NCI-H226 (cell line): ENCODE results near the gene OR5L1.

Experiments used
- DNase-seq: peaks from one replicate; pipeline ENCODE4 v3.0.0-alpha.2; 2015

Gene OR5L1

DNA sequence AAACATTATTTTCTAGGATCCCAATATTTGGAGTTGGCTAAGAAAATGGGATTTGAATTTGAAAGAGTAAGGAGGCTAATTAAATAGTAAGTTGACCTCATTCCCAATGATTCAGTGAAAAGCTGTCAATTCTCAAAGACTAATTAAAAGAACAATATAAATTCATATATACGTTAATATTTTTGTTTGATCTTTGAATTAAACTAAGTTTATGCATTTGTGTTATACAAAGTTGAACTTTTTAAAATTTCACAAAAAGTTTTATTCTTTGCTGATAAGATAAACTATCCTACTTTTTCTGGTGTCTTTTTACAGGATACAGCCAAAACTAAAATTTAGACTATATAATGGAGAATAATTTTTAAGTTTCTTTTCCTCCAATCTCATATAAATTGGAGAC lies at the start of gene OR5L1:
OR5L1 (plus strand) TSS at position 301 of the 400 bp plus-strand sequence. CDS start 100 bp downstream, outside the sequence.
- DNase-seq, result no peak

DNA sequence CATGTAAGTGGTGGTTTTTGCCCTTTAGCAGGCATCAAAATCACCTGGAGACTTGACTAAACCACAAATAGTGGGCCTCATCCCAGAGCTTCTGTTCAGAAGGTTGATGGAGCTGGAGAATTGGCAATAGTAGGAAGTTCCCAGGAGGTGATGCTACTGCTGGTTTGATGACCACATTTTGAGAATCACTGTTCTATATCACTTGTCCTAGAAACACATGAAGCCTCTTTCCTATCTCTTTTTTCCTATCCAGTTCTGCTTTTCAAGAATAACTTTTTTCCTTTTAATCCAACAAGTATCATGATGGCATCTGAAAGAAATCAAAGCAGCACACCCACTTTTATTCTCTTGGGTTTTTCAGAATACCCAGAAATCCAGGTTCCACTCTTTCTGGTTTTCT lies 38.0 kb upstream of the OR5L1 start, which contains the start of gene OR5D13:
OR5D13 (plus strand) TSS at position 301 of the 400 bp plus-strand sequence; CDS start at position 301, 0 bp downstream.
- DNase-seq, result no peak

DNA sequence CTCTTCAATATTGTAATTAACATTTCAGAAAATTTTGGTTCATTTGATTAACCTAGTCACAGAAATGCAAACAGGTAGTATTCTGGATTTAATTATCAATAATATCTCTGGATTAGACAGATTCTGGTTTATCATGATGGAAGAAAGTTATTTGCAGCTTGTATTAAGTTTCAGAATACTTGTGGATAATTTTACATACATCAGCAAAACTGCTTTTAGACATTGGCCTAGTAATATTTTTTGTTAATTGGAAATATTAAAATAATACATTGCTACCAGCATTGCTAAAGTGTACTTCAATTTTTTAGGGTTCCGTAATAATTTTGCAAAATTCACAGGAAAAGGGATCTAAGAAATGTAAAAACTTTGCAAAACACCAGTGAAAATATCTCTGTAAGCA lies 19.6 kb upstream of the OR5L1 start:
- no peak for DNase-seq

DNA sequence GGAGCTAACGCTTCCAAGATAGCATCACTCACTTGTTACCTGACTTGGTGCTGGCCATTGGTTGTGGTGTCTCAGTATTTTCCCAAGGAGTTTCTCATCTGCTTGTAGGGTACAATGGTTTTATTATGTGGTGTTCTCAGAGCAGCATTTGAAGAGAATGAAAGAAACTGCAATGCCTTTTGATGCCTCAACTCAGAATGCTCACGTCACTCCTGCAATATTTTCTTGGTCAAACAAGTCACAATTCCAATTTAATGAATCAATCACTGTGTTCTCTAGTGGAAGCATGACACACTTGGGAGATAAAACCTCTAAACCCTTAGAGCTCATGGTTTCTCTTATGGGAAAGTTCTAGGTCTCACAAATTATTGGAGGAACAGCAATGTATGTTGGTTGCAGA lies 17.8 kb upstream of the OR5L1 start:
- DNase-seq, result no peak

DNA sequence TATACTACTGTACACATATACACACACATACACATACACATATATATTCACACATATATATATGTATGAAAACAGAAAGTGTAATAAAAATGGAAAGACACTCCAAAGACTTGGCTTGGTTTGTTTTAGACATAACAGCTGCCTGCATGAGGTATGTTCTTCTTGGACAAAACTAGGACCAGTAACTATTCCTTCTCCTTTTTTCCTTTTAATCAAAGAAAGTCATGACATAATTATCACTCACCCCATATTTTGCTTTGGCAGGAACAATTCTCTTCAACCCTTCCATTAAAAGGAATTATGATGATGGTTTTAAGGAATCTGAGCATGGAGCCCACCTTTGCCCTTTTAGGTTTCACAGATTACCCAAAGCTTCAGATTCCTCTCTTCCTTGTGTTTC lies 15.9 kb upstream of the OR5L1 start, which contains the start of gene OR5D14:
OR5D14 (plus strand) TSS at position 301 of the 400 bp plus-strand sequence; CDS start at position 301, 0 bp downstream.
- no peak for DNase-seq

DNA sequence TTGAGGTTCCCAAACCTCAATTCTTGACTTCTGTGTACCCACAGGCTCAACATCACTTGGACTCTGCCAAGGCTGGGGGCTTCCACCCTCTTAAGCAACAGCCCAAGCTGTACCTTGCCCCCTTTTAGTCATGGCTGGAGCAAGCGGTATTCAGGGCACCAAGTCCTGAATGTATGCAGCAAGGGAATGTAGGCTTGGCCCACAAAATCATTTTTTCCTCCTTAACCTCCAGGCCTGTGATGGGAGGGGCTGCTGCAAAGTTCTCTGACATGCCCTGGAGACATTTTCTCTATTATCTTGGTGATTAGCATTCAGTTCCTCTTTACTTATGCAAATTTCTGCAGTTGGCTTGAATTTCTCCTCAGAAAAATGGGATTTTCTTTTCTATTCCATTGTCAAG lies 4.9 kb upstream of the OR5L1 start:
- no peak for DNase-seq

DNA sequence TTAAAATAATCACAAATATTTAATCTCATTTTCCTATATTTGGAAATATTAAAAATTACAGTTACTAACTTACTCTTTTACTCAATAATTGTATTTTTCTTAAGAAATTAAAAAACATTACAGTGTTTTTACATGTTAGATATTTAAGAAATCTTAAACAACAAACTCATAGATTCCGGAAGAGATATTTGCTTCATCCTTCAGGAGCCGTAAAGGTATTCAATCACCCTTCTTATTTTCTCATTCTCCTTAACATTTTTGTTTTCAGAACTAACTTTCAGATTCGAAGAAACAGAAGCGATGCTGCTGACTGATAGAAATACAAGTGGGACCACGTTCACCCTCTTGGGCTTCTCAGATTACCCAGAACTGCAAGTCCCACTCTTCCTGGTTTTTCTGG lies 8.2 kb downstream of the OR5L1 start, which contains the start of gene OR5D18:
OR5D18 (plus strand) TSS at position 301 of the 400 bp plus-strand sequence; CDS start at position 301, 0 bp downstream.
- no peak for DNase-seq

DNA sequence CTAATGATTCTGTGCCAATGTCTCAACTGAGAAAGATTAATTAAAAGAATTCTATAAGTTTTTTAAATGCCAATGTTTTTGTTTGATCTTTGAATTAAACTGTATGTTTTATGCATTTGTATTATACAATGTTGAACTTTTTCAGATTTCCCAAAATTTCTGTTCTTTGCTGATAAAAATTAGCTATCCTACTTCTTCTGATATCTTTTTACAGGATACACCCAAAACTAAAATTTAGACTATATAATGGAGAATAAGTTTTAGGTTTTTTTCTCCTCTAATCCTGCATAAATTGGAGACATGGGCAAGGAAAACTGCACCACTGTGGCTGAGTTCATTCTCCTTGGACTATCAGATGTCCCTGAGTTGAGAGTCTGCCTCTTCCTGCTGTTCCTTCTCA lies 15.8 kb downstream of the OR5L1 start, which contains the start of gene OR5L2:
OR5L2 (plus strand) TSS at position 301 of the 400 bp plus-strand sequence; CDS start at position 301, 0 bp downstream.
- no peak for DNase-seq

DNA sequence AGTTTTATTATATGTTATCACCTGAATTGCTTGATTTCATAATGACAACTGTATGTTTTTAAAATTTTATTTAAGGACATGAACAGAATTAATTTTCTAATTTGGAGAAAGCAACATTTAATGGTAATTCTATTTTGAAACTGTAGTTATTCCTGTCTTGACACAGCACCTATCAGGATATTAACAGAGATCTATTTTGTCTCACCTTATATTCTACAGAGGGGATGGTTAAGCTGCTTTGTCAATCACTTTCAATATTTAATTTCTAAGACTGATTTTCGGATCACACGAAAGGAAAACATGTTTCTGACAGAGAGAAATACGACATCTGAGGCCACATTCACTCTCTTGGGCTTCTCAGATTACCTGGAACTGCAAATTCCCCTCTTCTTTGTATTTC lies 27.3 kb downstream of the OR5L1 start, which contains the start of gene OR5D16:
OR5D16 (plus strand) TSS at position 301 of the 400 bp plus-strand sequence; CDS start at position 301, 0 bp downstream.
- no peak for DNase-seq

DNA sequence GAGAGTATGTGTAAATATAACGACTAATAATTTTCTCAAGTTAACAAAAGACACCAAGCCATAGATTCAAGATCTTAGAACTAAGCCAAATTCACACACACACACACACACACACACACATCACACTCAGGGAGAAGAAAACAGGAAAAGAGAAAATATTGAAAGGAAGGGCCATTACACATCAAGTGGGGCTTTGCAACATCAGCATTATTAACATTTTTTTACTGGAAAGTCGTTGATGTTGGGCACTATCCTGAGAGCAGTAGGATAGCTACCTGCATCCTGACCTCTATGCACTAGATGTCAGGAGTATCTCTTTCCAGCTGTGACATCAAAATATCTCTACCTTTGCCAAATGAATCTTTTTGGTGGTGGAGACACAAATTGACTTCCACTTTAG lies 36.3 kb downstream of the OR5L1 start:
- no peak for DNase-seq

DNA sequence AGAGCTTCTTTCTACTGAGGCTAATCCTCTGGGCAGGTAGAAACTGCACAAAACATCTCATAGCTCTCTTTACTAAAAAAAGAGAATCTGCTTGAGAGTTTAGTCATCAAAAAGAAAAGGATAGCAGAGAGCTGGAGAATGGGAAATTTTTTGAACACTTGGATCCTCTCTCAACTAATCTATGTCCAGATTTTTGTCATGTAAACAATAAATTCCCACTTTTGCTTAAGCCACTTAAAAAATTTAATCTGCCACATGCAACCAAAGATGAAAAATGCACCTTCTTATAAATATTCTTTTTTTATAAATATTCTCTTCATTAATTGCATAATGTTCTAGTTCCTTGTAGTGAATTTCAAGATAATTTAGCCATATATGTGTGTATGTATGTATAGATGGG lies 37.9 kb downstream of the OR5L1 start:
- no peak for DNase-seq

DNA sequence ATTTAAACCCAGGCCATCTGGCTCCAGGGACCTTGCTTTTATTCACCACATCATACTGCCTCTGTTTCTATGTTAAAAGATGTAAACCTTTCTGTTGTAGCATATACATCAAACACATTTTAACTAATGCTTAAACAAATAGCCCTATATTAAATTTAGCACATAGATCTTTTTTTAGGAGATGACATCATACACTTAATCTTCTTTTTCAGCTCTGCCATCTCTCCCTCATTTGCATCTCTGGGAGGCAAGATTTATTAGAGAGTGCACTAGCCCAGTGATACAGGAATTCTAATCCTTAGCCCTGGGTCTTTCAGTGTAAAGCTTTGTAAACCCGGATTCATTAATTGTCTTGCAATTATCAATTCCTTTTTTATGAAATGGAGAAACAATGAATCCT lies 41.0 kb downstream of the OR5L1 start:
- no peak for DNase-seq

DNA sequence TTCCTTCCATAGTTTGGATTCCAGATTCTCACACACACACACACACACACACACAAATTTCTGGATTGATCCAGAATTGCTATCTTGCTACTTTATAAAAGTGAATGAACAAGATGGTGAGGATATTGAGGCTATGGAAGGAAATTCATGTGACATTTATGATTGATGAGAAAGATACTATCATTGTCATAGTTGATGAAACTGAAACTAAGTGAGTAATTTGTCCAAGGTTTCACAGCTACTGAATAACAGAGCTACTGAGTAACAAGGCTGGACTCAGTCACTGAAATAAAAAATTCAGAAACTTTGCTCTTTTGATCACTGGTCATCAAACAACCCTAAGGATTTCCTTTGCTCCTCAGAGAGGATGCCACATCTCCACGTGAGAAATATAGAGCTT lies 43.5 kb downstream of the OR5L1 start:
- no peak for DNase-seq
